IMR-90 (cell line): ENCODE results near the gene MEIS1.

ENCODE experiments used
- CHD1 ChIP-seq: IDR thresholded peaks from 2 replicates; pipeline ENCODE4 v1.6.1; 2012; ENCODE audit warnings: low read depth, low read length, improper control_type of control experiment
- FOS ChIP-seq: fragments of 150-350 bp; IDR thresholded peaks from 2 replicates; pipeline ENCODE4 v1.6.1; 2016; ENCODE audit warnings: low read depth, low read length
- MAFK ChIP-seq: IDR thresholded peaks from 2 replicates; pipeline ENCODE4 v1.6.1; 2012; ENCODE audit warnings: low read depth, low read length, improper control_type of control experiment
- POLR2A ChIP-seq: IDR thresholded peaks from 2 replicates; pipeline ENCODE4 v1.6.1; 2012; ENCODE audit warnings: mild to moderate bottlenecking, low read depth, low read length
- RAD21 ChIP-seq: IDR thresholded peaks from 2 replicates; pipeline ENCODE4 v1.6.1; 2012; ENCODE audit warnings: low read length, improper control_type of control experiment
- RFX5 ChIP-seq: IDR thresholded peaks from 2 replicates; pipeline ENCODE4 v1.8.0; 2012; ENCODE audit warnings: low read depth, mild to moderate bottlenecking, low read length, moderate library complexity
- TF ChIP-seq, protein P1 (sequence below): conservative IDR thresholded peaks from 2 replicates; pipeline ENCODE4 v1.5.1; 2012; ENCODE audit warnings: mild to moderate bottlenecking, low read depth, low read length, improper control_type of control experiment

DNA sequence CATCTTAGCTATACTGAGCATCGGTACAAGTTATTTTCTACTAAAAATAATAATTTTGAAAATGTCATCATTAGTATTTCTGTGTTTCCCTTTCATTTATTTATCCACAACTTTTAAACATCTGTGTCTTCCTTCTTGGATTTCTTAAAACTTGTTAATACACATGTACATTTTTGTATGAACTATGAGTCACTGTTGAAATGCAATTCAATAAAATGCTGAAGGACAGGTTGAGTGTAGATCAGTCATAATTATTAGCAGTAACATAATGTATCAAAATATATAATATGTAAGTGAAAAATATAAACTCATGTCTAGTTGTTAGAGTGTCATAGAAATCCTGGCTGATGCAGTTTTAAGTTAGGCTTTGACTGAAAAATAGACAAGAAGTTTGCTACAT, 115.9 kb downstream of the MEIS1 start:
- no peak for TF ChIP-seq RFX5
- TF ChIP-seq MAFK: no peak
- TF ChIP-seq, protein P1, sequence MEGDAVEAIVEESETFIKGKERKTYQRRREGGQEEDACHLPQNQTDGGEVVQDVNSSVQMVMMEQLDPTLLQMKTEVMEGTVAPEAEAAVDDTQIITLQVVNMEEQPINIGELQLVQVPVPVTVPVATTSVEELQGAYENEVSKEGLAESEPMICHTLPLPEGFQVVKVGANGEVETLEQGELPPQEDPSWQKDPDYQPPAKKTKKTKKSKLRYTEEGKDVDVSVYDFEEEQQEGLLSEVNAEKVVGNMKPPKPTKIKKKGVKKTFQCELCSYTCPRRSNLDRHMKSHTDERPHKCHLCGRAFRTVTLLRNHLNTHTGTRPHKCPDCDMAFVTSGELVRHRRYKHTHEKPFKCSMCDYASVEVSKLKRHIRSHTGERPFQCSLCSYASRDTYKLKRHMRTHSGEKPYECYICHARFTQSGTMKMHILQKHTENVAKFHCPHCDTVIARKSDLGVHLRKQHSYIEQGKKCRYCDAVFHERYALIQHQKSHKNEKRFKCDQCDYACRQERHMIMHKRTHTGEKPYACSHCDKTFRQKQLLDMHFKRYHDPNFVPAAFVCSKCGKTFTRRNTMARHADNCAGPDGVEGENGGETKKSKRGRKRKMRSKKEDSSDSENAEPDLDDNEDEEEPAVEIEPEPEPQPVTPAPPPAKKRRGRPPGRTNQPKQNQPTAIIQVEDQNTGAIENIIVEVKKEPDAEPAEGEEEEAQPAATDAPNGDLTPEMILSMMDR: no peak
- no peak for TF ChIP-seq CHD1
- TF ChIP-seq FOS: no peak
- no peak for TF ChIP-seq POLR2A
- TF ChIP-seq RAD21: no peak
